ENCODE data around the gene LHX4. TPM values are rescaled to one million over a fixed set of nuclear protein-coding genes. Genes with fewer than 3 reads are reported as not detected.
A peak's percentile ranks its signal among the peaks of the same experiment; 100 is the strongest.

LHX4 gene
- total and polyA plus RNA-seq, 2 of the 13 experiments (the other 11 are each of a cell fraction or from before 2014, with no cell fraction given), result 0.03 to 0.07 TPM

- TF ChIP-seq, protein P1, sequence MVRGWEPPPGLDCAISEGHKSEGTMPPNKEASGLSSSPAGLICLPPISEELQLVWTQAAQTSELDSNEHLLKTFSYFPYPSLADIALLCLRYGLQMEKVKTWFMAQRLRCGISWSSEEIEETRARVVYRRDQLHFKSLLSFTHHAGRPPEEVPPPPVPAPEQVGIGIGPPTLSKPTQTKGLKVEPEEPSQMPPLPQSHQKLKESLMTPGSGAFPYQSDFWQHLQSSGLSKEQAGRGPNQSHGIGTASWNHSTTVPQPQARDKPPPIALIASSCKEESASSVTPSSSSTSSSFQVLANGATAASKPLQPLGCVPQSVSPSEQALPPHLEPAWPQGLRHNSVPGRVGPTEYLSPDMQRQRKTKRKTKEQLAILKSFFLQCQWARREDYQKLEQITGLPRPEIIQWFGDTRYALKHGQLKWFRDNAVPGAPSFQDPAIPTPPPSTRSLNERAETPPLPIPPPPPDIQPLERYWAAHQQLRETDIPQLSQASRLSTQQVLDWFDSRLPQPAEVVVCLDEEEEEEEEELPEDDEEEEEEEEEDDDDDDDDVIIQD (CRISPR knock-in tag; IDR thresholded peaks at IDR 0.05; ENCODE audit: low read depth), result 0 out of 2 replicates have a peak, but pooled peaks have one; percentile 64
- TF ChIP-seq, protein P2, sequence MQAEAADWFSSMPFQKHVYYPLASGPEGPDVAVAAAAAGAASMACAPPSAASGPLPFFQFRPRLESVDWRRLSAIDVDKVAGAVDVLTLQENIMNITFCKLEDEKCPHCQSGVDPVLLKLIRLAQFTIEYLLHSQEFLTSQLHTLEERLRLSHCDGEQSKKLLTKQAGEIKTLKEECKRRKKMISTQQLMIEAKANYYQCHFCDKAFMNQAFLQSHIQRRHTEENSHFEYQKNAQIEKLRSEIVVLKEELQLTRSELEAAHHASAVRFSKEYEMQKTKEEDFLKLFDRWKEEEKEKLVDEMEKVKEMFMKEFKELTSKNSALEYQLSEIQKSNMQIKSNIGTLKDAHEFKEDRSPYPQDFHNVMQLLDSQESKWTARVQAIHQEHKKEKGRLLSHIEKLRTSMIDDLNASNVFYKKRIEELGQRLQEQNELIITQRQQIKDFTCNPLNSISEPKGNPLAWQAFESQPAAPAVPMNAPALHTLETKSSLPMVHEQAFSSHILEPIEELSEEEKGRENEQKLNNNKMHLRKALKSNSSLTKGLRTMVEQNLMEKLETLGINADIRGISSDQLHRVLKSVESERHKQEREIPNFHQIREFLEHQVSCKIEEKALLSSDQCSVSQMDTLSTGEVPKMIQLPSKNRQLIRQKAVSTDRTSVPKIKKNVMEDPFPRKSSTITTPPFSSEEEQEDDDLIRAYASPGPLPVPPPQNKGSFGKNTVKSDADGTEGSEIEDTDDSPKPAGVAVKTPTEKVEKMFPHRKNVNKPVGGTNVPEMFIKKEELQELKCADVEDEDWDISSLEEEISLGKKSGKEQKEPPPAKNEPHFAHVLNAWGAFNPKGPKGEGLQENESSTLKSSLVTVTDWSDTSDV (CRISPR knock-in tag; IDR thresholded peaks at IDR 0.05), result no peak
- TF ChIP-seq MIXL1 (CRISPR knock-in tag; IDR thresholded peaks at IDR 0.05) (no peak), ZFP36 (IDR thresholded peaks at IDR 0.05; ENCODE audit: borderline replicate concordance, low read depth, low read length, partially characterized antibody) (no peak), SRSF4 (IDR thresholded peaks at IDR 0.05; ENCODE audit: low read depth, low read length, poor library complexity, severe bottlenecking) (no peak), TARDBP (CRISPR knock-in tag; IDR thresholded peaks at IDR 0.05) (0 out of 2 replicates have a peak, but pooled peaks have one; percentile 32), BCLAF1 (IDR thresholded peaks at IDR 0.05) (no peak), CHD4 (IDR thresholded peaks at IDR 0.05; ENCODE audit: borderline replicate concordance, low read length) (no peak), SOX6 (IDR thresholded peaks at IDR 0.05) (no peak), SOX6 (CRISPR knock-in tag; IDR thresholded peaks at IDR 0.05) (peak; percentile 52; the same call in 1 of the 2 replicates), ARNT2 (CRISPR knock-in tag; IDR thresholded peaks at IDR 0.05; ENCODE audit: low read depth) (no peak; the same call in 1 of the 2 replicates), ZNF253 (CRISPR knock-in tag; IDR thresholded peaks at IDR 0.05; ENCODE audit: borderline replicate concordance) (no peak), ZNF747 (CRISPR knock-in tag; IDR thresholded peaks at IDR 0.05; ENCODE audit: borderline replicate concordance) (0 out of 2 replicates have a peak, but pooled peaks have one; percentile 47), HES4 (CRISPR knock-in tag; IDR thresholded peaks at IDR 0.05; ENCODE audit: borderline replicate concordance) (no peak), NFIB (CRISPR knock-in tag; IDR thresholded peaks at IDR 0.05; ENCODE audit: borderline replicate concordance) (no peak)
- TF ChIP-seq, protein P3, sequence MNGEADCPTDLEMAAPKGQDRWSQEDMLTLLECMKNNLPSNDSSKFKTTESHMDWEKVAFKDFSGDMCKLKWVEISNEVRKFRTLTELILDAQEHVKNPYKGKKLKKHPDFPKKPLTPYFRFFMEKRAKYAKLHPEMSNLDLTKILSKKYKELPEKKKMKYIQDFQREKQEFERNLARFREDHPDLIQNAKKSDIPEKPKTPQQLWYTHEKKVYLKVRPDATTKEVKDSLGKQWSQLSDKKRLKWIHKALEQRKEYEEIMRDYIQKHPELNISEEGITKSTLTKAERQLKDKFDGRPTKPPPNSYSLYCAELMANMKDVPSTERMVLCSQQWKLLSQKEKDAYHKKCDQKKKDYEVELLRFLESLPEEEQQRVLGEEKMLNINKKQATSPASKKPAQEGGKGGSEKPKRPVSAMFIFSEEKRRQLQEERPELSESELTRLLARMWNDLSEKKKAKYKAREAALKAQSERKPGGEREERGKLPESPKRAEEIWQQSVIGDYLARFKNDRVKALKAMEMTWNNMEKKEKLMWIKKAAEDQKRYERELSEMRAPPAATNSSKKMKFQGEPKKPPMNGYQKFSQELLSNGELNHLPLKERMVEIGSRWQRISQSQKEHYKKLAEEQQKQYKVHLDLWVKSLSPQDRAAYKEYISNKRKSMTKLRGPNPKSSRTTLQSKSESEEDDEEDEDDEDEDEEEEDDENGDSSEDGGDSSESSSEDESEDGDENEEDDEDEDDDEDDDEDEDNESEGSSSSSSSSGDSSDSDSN (CRISPR knock-in tag; IDR thresholded peaks at IDR 0.05), result peak; percentile 27; the same call in 1 of the 2 replicates
- TF ChIP-seq, protein P4, sequence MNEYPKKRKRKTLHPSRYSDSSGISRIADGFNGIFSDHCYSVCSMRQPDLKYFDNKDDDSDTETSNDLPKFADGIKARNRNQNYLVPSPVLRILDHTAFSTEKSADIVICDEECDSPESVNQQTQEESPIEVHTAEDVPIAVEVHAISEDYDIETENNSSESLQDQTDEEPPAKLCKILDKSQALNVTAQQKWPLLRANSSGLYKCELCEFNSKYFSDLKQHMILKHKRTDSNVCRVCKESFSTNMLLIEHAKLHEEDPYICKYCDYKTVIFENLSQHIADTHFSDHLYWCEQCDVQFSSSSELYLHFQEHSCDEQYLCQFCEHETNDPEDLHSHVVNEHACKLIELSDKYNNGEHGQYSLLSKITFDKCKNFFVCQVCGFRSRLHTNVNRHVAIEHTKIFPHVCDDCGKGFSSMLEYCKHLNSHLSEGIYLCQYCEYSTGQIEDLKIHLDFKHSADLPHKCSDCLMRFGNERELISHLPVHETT (CRISPR knock-in tag; conservative IDR thresholded peaks at IDR 0.05), result no peak
Observed at GRCh38 chr1:180253585-180254495, 23.8 kb downstream of the LHX4 start (continued).
